IMR-90 (cell line): Measurements from ENCODE around the gene KLHL6. TPM values are rescaled to one million over a fixed set of nuclear protein-coding genes. Genes with fewer than 3 reads are reported as not detected.

ENCODE experiments used
- ATAC-seq: fragments of 200-7000 bp; cut with Tn5 transposase; 2 replicates; pipeline ENCODE4 v1.9.1; 2020; ENCODE audit warnings: low read depth, mild to moderate bottlenecking, moderate library complexity
- BruUV-seq: library from RNA; stranded (reverse); fragments of 400-500 nt; replicated peaks from 2 replicates; lab custom pipeline; 2021; lab: Mats Ljungman, UMichigan
- CTCF ChIA-PET: fragments of 300-600 bp; formaldehyde crosslinking; extraction: SDS; loops from one replicate; lab custom pipeline; 2021; ENCODE audit warnings: antibody characterized with exemption; lab: Yijun Ruan, JAX
- POLR2A ChIA-PET: fragments of 300-600 bp; sonication (Branson Sonifier 250); formaldehyde crosslinking; loops from one replicate; lab custom pipeline; 2022; ENCODE audit warnings: antibody characterized with exemption; ENCODE audit not compliant: unreplicated experiment; lab: Charles Lee
- DNase-seq: peaks from one replicate; pipeline ENCODE4 v3.0.0; 2013
- H2AFZ ChIP-seq: replicated peaks from 2 replicates; pipeline ENCODE3; 2013; ENCODE audit warnings: low read length, mild to moderate bottlenecking; ENCODE audit not compliant: poor library complexity
- H2AK5ac ChIP-seq: 2 replicates; pipeline ENCODE4 v1.6.1; 2013; ENCODE audit warnings: low read depth, low read length, inconsistent platforms
- H2AK9ac ChIP-seq: replicated peaks from 2 replicates; pipeline ENCODE3; 2013; ENCODE audit warnings: mild to moderate bottlenecking, low read depth, low read length, moderate library complexity; ENCODE audit not compliant: poor library complexity
- H2BK120ac ChIP-seq: 2 replicates; pipeline ENCODE4 v1.6.1; 2013; ENCODE audit warnings: low read depth, low read length, inconsistent platforms
- H2BK15ac ChIP-seq: 3 replicates; pipeline ENCODE4 v1.6.1; 2013; ENCODE audit warnings: low read depth, low read length, inconsistent platforms
- H2BK20ac ChIP-seq: 2 replicates; pipeline ENCODE4 v1.6.1; 2013; ENCODE audit warnings: low read depth, mild to moderate bottlenecking, inconsistent platforms, low read length, moderate library complexity
- H2BK5ac ChIP-seq: 2 replicates; pipeline ENCODE4 v1.6.1; 2013; ENCODE audit warnings: mild to moderate bottlenecking, low read depth, low read length, inconsistent platforms; ENCODE audit not compliant: poor library complexity, severe bottlenecking
- H3K14ac ChIP-seq: replicated peaks from 2 replicates; pipeline ENCODE4 v1.6.1; 2013; ENCODE audit warnings: low read depth, low read length, inconsistent platforms
- H3K18ac ChIP-seq: 2 replicates; pipeline ENCODE4 v1.6.1; 2013; ENCODE audit warnings: low read depth, low read length, control low read depth
- H3K23ac ChIP-seq: 2 replicates; pipeline ENCODE4 v1.6.1; 2013; ENCODE audit warnings: low read depth, low read length, inconsistent platforms
- H3K27ac ChIP-seq: 2 replicates; pipeline ENCODE4 v1.5.1; 2013; ENCODE audit warnings: mild to moderate bottlenecking, control low read depth, low read length; ENCODE audit not compliant: insufficient read depth
- H3K27me3 ChIP-seq: 2 replicates; pipeline ENCODE4 v1.6.1; 2013; ENCODE audit warnings: low read length; ENCODE audit not compliant: control insufficient read depth, insufficient read depth
- H3K36me3 ChIP-seq: 2 replicates; pipeline ENCODE4 v1.6.1; 2013; ENCODE audit warnings: low read length, mixed read lengths; ENCODE audit not compliant: control insufficient read depth, insufficient read depth
- H3K4ac ChIP-seq: 2 replicates; pipeline ENCODE4 v1.6.1; 2013; ENCODE audit warnings: low read depth, low read length, inconsistent platforms
- H3K4me1 ChIP-seq: 2 replicates; pipeline ENCODE4 v1.6.1; 2013; ENCODE audit warnings: low read length, mixed read lengths; ENCODE audit not compliant: control insufficient read depth, insufficient read depth
- H3K4me2 ChIP-seq: 2 replicates; pipeline ENCODE4 v1.6.1; 2013; ENCODE audit warnings: low read depth, mild to moderate bottlenecking, control low read depth, low read length, moderate library complexity
- H3K4me3 ChIP-seq: 2 replicates; pipeline ENCODE4 v1.5.1; 2013; ENCODE audit warnings: low read depth, mild to moderate bottlenecking, control low read depth, low read length, moderate library complexity; ENCODE audit not compliant: insufficient read depth
- H3K56ac ChIP-seq: 2 replicates; pipeline ENCODE4 v1.6.1; 2013; ENCODE audit warnings: low read length, inconsistent platforms; ENCODE audit not compliant: insufficient read depth; ENCODE audit errors: extremely low read depth
- H3K79me1 ChIP-seq, 2 experiments: 2 replicates each; pipeline ENCODE4 v1.6.1; 2013; ENCODE audit warnings: low read length in 2 of 2, inconsistent platforms in 1 of 2, low read depth in 1 of 2
- H3K9ac ChIP-seq: 2 replicates; pipeline ENCODE4 v1.6.1; 2013; ENCODE audit warnings: low read depth, low read length, control low read depth
- H3K9me1 ChIP-seq: 2 replicates; pipeline ENCODE4 v1.6.1; 2013; ENCODE audit warnings: low read length, inconsistent platforms; ENCODE audit not compliant: insufficient read depth
- H3K9me3 ChIP-seq: 2 replicates; pipeline ENCODE4 v1.6.1; 2013; ENCODE audit warnings: low read length; ENCODE audit not compliant: control insufficient read depth, insufficient read depth
- H4K20me1 ChIP-seq: 2 replicates; pipeline ENCODE4 v1.6.1; 2013; ENCODE audit warnings: low read length, inconsistent platforms; ENCODE audit not compliant: insufficient read depth
- H4K5ac ChIP-seq: 2 replicates; pipeline ENCODE4 v1.6.1; 2013; ENCODE audit warnings: mild to moderate bottlenecking, low read depth, low read length, control low read depth
- H4K8ac ChIP-seq, 2 experiments: 2 replicates each; pipeline ENCODE4 v1.6.1; 2013; ENCODE audit warnings: low read depth in 2 of 2, low read length in 2 of 2, control low read depth in 1 of 2, inconsistent platforms in 1 of 2
- H4K91ac ChIP-seq: 2 replicates; pipeline ENCODE4 v1.6.1; 2013; ENCODE audit warnings: low read depth, low read length, inconsistent platforms; ENCODE audit not compliant: insufficient read depth
- CEBPB ChIP-seq: IDR thresholded peaks from 2 replicates; pipeline ENCODE4 v1.6.1; 2012; ENCODE audit warnings: low read depth, low read length, improper control_type of control experiment
- FOS ChIP-seq: fragments of 150-350 bp; IDR thresholded peaks from 2 replicates; pipeline ENCODE4 v1.6.1; 2016; ENCODE audit warnings: low read depth, low read length
- RAD21 ChIP-seq: IDR thresholded peaks from 2 replicates; pipeline ENCODE4 v1.6.1; 2012; ENCODE audit warnings: low read length, improper control_type of control experiment
- RFX5 ChIP-seq: IDR thresholded peaks from 2 replicates; pipeline ENCODE4 v1.8.0; 2012; ENCODE audit warnings: low read depth, mild to moderate bottlenecking, low read length, moderate library complexity
- WGBS, 2 experiments: methylation state at CpG; one replicate each; pipeline versions ENCODE4 v1.1.5 to v1.1.7; 2013; ENCODE audit warnings: missing lambda C conversion rate in 2 of 2; ENCODE audit not compliant: insufficient read length in 1 of 2; ENCODE audit errors: extremely low coverage in 2 of 2; 5-methylcytosine and 5-hydroxymethylcytosine counted together
- dilution Hi-C: fragments of 300-500 bp; cut with HindIII; formaldehyde crosslinking; loops from one replicate; pipeline ENCODE4 v1.14.3; 2018; ENCODE audit warnings: low sequenced_read_pairs; ENCODE audit not compliant: unreplicated experiment
- in situ Hi-C: fragments of 300-500 bp; cut with MboI; formaldehyde crosslinking; loops from 3 replicates; pipeline ENCODE4 v1.14.3; 2019; ENCODE audit warnings: low sequenced_read_pairs, inconsistent platforms, mixed read lengths
- intact Hi-C: fragments of 100-400 bp; cut with micrococcal nuclease; formaldehyde crosslinking; loops from 2 replicates; pipeline ENCODE4 v1.10.0; 2022
- polyA plus RNA-seq, 3 experiments: library from polyadenylated mRNA; depleted of rRNA; stranded (reverse); fragments of >200 nt; gene quantifications; 2 replicates each; pipeline ENCODE4 v1.2.3, GENCODE V29; 2012; ENCODE audit warnings: low replicate concordance in 1 of 3
- total RNA-seq: library from RNA; depleted of rRNA; stranded (reverse); fragments of >200 nt; gene quantifications from 2 replicates; pipeline ENCODE4 v1.2.3, GENCODE V29; 2012

The KLHL6 gene
- total and polyA plus RNA-seq, 2 of the 4 experiments (the other 2 are of a cell fraction), result not detected

DNA sequence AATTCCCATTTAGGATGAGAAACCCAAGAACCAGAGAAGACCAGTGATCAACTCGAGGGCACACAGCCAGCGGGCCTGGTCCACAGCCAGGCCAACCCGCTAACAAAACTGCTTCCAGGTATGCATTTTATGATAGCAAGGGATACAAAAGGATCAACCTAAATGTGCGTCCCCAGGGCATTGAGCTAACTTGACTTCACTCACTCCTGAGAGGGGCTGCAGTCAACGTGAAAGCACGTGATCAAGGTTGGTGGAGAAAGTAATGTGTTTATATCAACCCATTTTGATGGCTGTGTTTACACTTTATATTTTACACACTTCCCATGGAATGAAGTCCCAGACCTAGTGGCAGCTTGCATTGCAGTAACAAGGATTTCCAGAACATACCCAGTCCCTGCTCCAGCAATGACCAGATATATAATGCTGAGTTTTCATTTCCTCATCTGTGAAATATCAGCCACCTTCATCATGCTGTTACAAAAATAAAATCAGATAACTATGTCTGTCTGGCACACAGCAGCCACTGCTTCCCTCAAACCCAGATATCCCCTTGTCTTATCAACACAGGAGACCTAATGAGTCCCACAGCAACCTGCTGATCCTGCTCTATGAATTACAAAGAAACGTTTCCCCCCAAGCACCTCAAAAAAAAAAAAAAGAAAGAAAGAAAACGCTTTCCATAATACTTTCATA lies 2.0 kb downstream of the KLHL6 start:
- no peak overlapping the region for H4K8ac ChIP-seq
- BruUV-seq, result no TSS peak
- no peaks in the 10 kb centered on the region for H3K79me1 ChIP-seq
- no peaks in the 10 kb centered on the region for H3K4me1 ChIP-seq
- no peak overlapping the region for H2AK5ac ChIP-seq
- no peak overlapping the region for H3K56ac ChIP-seq
- H3K9me1 ChIP-seq, result no peaks in the 10 kb centered on the region
- H3K14ac ChIP-seq, result no peak overlapping the region
- no peak overlapping the region for H3K4me2 ChIP-seq
- H3K27ac ChIP-seq, result no peak overlapping the region
- peaks cover 5% of the 10 kb centered on the region for H3K27me3 ChIP-seq
- no peak for ATAC-seq
- CTCF ChIA-PET, result no interaction called here
- H2BK120ac ChIP-seq, result no peak overlapping the region
- WGBS, 2 experiments, result 83% methylated on average over 2 of the region's 8 CpGs; no CpG with 5 or more reads in 1 of the 2 experiments
- no peak overlapping the region for H3K18ac ChIP-seq
- no peak overlapping the region for H2BK5ac ChIP-seq
- dilution Hi-C loops, result no loop called here
- no peak overlapping the region for H2BK20ac ChIP-seq
- POLR2A ChIA-PET, result no interaction called here
- no peaks in the 10 kb centered on the region for H3K36me3 ChIP-seq
- H3K4me3 ChIP-seq, result no peak overlapping the region
- no peak overlapping the region for H3K23ac ChIP-seq
- H3K9ac ChIP-seq, result no peak overlapping the region
- no peak overlapping the region for H2AFZ ChIP-seq
- no peak overlapping the region for H4K5ac ChIP-seq
- H3K4ac ChIP-seq, result no peak overlapping the region
- no peak for DNase-seq
- TF ChIP-seq RAD21 (no peak), RFX5 (no peak), FOS (no peak), CEBPB (no peak)
- H2BK15ac ChIP-seq, result no peak overlapping the region
- no peaks in the 10 kb centered on the region for H3K9me3 ChIP-seq
- in situ Hi-C loops, result no loop called here
- intact Hi-C loops, result no loop called here
- H4K20me1 ChIP-seq, result no peaks in the 10 kb centered on the region
- no peak overlapping the region for H2AK9ac ChIP-seq
- H4K91ac ChIP-seq, result no peak overlapping the region
